Measurements from ENCODE around the gene OBI1.

OBI1 gene

GRCh38 chr13:78620936-78621470 is 38.0 kb downstream of the OBI1 start:
- Histone ChIP-seq H3K4me3 (ENCODE audit: low read length in 2 of 2) (no peak overlapping the region), H3K9ac (ENCODE audit: low read depth, low read length, poor library complexity) (no peak overlapping the region), H3K27ac (replicated peaks; ENCODE audit: low read length) (no peak overlapping the region), H2AFZ (ENCODE audit: low read length) (no peak overlapping the region), H4K91ac (ENCODE audit: low read depth, low read length, poor library complexity) (no peak overlapping the region), H2BK15ac (ENCODE audit: low read length) (no peak overlapping the region), H2BK12ac (ENCODE audit: low read length) (no peak overlapping the region), H3K79me1 (ENCODE audit: low read depth, low read length) (no peaks in the 10 kb centered on the region), H3K36me3 (replicated peaks in 1 of 2; ENCODE audit: control insufficient read depth in 2 of 2, insufficient read depth in 2 of 2, low read length in 2 of 2) (peaks cover 2 to 81% of the 10 kb centered on the region in 2 donors), H3K9me3 (replicated peaks in 1 of 2; ENCODE audit: control insufficient read depth in 2 of 2, insufficient read depth in 1 of 2, low read depth in 1 of 2, low read length in 2 of 2) (no peaks in the 10 kb centered on the region), H3K23ac (ENCODE audit: low read depth, low read length, poor library complexity) (no peak overlapping the region), H4K8ac (ENCODE audit: low read depth, low read length) (no peak overlapping the region), H3K4ac (ENCODE audit: low read length) (no peak overlapping the region), H3K18ac (ENCODE audit: low read length) (no peak overlapping the region), H3K4me2 (ENCODE audit: insufficient read depth, low read length, poor library complexity, severe bottlenecking) (no peak overlapping the region), H3K27me3 (ENCODE audit: control insufficient read depth in 3 of 3, insufficient read depth in 3 of 3, low read depth in 1 of 3, low read length in 3 of 3) (no peaks in the 10 kb centered on the region), H3K14ac (ENCODE audit: low read length) (no peak overlapping the region), H2BK5ac (ENCODE audit: low read length) (no peak overlapping the region), H3K4me1 (ENCODE audit: control insufficient read depth in 2 of 2, insufficient read depth in 1 of 2, low read depth in 1 of 2, low read length in 2 of 2) (no peaks in the 10 kb centered on the region), H2BK120ac (ENCODE audit: low read depth, low read length) (no peak overlapping the region), H2AK5ac (ENCODE audit: low read depth, low read length) (no peak overlapping the region)
- WGBS, 2 donors (ENCODE audit: extremely low coverage in 2 of 2, insufficient read length in 2 of 2, insufficient replicate concordance in 1 of 2): no CpG with 5 or more reads among the region's 2 CpGs
- DNase-seq (ENCODE audit: low spot score): no peak

DNA sequence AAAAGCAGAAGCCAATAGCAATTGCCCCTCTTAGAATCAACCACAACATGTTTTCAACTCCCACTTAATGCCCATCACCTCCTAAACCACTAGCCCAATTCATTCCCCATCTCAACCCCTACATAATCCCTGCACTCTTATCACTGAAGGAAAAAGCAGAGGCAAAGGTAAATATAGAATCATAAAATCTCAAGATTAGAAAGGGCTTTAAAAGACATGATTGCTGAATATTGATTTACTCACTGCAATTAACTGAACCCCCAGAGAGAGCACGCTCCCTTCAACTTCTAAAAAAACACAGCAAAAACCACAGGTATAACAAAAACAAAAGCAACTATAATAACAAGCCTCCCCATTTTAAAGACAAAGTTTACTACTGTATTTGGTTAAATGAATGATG is 40.5 kb downstream of the OBI1 start:
- H3K27ac ChIP-seq (replicated peaks; ENCODE audit: low read length): no peak overlapping the region
- H3K36me3 ChIP-seq (replicated peaks in 1 of 2; ENCODE audit: control insufficient read depth in 2 of 2, insufficient read depth in 2 of 2, low read length in 2 of 2): peaks cover 2 to 80% of the 10 kb centered on the region in 2 donors
- H3K4me1 ChIP-seq (ENCODE audit: control insufficient read depth in 2 of 2, insufficient read depth in 1 of 2, low read depth in 1 of 2, low read length in 2 of 2): no peaks in the 10 kb centered on the region
- H2BK15ac ChIP-seq (ENCODE audit: low read length): no peak overlapping the region
- H3K27me3 ChIP-seq (ENCODE audit: control insufficient read depth in 3 of 3, insufficient read depth in 3 of 3, low read depth in 1 of 3, low read length in 3 of 3): no peaks in the 10 kb centered on the region
- H2BK5ac ChIP-seq (ENCODE audit: low read length): no peak overlapping the region
- no peak overlapping the region for H3K9ac ChIP-seq (ENCODE audit: low read depth, low read length, poor library complexity)
- H3K23ac ChIP-seq (ENCODE audit: low read depth, low read length, poor library complexity): no peak overlapping the region
- peaks cover 2% of the 10 kb centered on the region for H3K79me1 ChIP-seq (ENCODE audit: low read depth, low read length)
- H2BK120ac ChIP-seq (ENCODE audit: low read depth, low read length): no peak overlapping the region
- no peak overlapping the region for H3K4me3 ChIP-seq (ENCODE audit: low read length in 2 of 2)
- H3K14ac ChIP-seq (ENCODE audit: low read length): no peak overlapping the region
- H4K91ac ChIP-seq (ENCODE audit: low read depth, low read length, poor library complexity): no peak overlapping the region
- H2BK12ac ChIP-seq (ENCODE audit: low read length): no peak overlapping the region
- H3K9me3 ChIP-seq (replicated peaks in 1 of 2; ENCODE audit: control insufficient read depth in 2 of 2, insufficient read depth in 1 of 2, low read depth in 1 of 2, low read length in 2 of 2): no peaks in the 10 kb centered on the region
- no peak overlapping the region for H3K4ac ChIP-seq (ENCODE audit: low read length)
- H2AK5ac ChIP-seq (ENCODE audit: low read depth, low read length): no peak overlapping the region
- H3K4me2 ChIP-seq (ENCODE audit: insufficient read depth, low read length, poor library complexity, severe bottlenecking): no peak overlapping the region
- DNase-seq (ENCODE audit: low spot score): no peak
- H2AFZ ChIP-seq (ENCODE audit: low read length): no peak overlapping the region
- WGBS, 2 donors (ENCODE audit: extremely low coverage in 2 of 2, insufficient read length in 2 of 2, insufficient replicate concordance in 1 of 2): no CpG with 5 or more reads among the region's 1 CpG
- H3K18ac ChIP-seq (ENCODE audit: low read length): no peak overlapping the region
- H4K8ac ChIP-seq (ENCODE audit: low read depth, low read length): no peak overlapping the region

- DNase-seq (ENCODE audit: low spot score): no peak
- Histone ChIP-seq H2BK120ac (ENCODE audit: low read depth, low read length) (no peak overlapping the region), H4K91ac (ENCODE audit: low read depth, low read length, poor library complexity) (no peak overlapping the region), H3K18ac (ENCODE audit: low read length) (no peak overlapping the region), H3K27ac (replicated peaks; ENCODE audit: low read length) (no peak overlapping the region), H3K4ac (ENCODE audit: low read length) (no peak overlapping the region), H3K9me3 (replicated peaks in 1 of 2; ENCODE audit: control insufficient read depth in 2 of 2, insufficient read depth in 1 of 2, low read depth in 1 of 2, low read length in 2 of 2) (peaks cover 0 to 2% of the 10 kb centered on the region in 2 donors), H3K4me1 (ENCODE audit: control insufficient read depth in 2 of 2, insufficient read depth in 1 of 2, low read depth in 1 of 2, low read length in 2 of 2) (peaks cover 10% of the 10 kb centered on the region in 2 donors), H2BK12ac (ENCODE audit: low read length) (no peak overlapping the region), H2AFZ (ENCODE audit: low read length) (no peak overlapping the region), H3K27me3 (ENCODE audit: control insufficient read depth in 3 of 3, insufficient read depth in 3 of 3, low read depth in 1 of 3, low read length in 3 of 3) (peaks cover 33 to 60% (median 48%) of the 10 kb centered on the region in 3 experiments), H3K23ac (ENCODE audit: low read depth, low read length, poor library complexity) (no peak overlapping the region), H3K79me1 (ENCODE audit: low read depth, low read length) (peaks cover 2% of the 10 kb centered on the region), H3K4me3 (ENCODE audit: low read length in 2 of 2) (no peak overlapping the region), H3K4me2 (ENCODE audit: insufficient read depth, low read length, poor library complexity, severe bottlenecking) (no peak overlapping the region), H2BK5ac (ENCODE audit: low read length) (no peak overlapping the region), H3K9ac (ENCODE audit: low read depth, low read length, poor library complexity) (no peak overlapping the region), H3K36me3 (replicated peaks in 1 of 2; ENCODE audit: control insufficient read depth in 2 of 2, insufficient read depth in 2 of 2, low read length in 2 of 2) (peaks cover 0 to 25% of the 10 kb centered on the region in 2 donors), H2AK5ac (ENCODE audit: low read depth, low read length) (no peak overlapping the region), H2BK15ac (ENCODE audit: low read length) (no peak overlapping the region), H3K14ac (ENCODE audit: low read length) (no peak overlapping the region), H4K8ac (ENCODE audit: low read depth, low read length) (no peak overlapping the region)
- WGBS, 2 donors (ENCODE audit: extremely low coverage in 2 of 2, insufficient read length in 2 of 2, insufficient replicate concordance in 1 of 2): no CpG with 5 or more reads among the region's 3 CpGs
These were observed 47.9 kb downstream of the OBI1 start for GRCh38 chr13:78611040-78611439.

DNA sequence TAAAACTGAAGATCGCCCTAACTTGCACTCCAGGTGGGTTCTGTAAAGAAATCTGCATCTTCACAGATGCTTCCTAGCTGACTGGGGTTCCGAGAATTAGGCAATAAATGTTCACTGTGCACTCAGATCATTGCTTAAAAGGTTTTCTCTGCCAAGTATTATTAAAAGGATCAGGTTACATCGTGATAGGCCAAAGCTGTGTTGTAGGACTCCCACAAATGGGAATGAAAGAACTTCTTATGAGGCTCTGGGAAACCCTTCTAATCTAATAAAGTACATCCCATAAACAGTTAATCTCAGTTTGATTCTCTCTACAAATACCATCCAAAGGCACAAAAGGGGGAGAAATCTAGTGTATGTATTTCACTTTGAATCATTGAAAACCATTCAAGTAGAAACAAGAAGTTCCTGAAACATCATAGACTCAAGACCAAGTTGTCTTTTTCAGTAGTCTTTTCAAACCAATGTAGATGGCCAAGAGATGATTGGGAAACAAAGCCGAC is 48.5 kb downstream of the OBI1 start:
- Histone ChIP-seq H3K14ac (ENCODE audit: low read length) (no peak overlapping the region), H2AFZ (ENCODE audit: low read length) (no peak overlapping the region), H4K8ac (ENCODE audit: low read depth, low read length) (no peak overlapping the region), H2BK15ac (ENCODE audit: low read length) (no peak overlapping the region), H2BK5ac (ENCODE audit: low read length) (no peak overlapping the region), H3K27me3 (ENCODE audit: control insufficient read depth in 3 of 3, insufficient read depth in 3 of 3, low read depth in 1 of 3, low read length in 3 of 3) (peaks cover 39 to 66% (median 54%) of the 10 kb centered on the region in 3 experiments), H2BK12ac (ENCODE audit: low read length) (no peak overlapping the region), H3K4me1 (ENCODE audit: control insufficient read depth in 2 of 2, insufficient read depth in 1 of 2, low read depth in 1 of 2, low read length in 2 of 2) (peaks cover 10% of the 10 kb centered on the region in 2 donors), H4K91ac (ENCODE audit: low read depth, low read length, poor library complexity) (no peak overlapping the region), H3K9ac (ENCODE audit: low read depth, low read length, poor library complexity) (no peak overlapping the region), H3K4me2 (ENCODE audit: insufficient read depth, low read length, poor library complexity, severe bottlenecking) (no peak overlapping the region), H3K4ac (ENCODE audit: low read length) (no peak overlapping the region), H3K27ac (replicated peaks; ENCODE audit: low read length) (no peak overlapping the region), H3K79me1 (ENCODE audit: low read depth, low read length) (peaks cover 2% of the 10 kb centered on the region), H2BK120ac (ENCODE audit: low read depth, low read length) (no peak overlapping the region), H3K18ac (ENCODE audit: low read length) (no peak overlapping the region), H3K36me3 (replicated peaks in 1 of 2; ENCODE audit: control insufficient read depth in 2 of 2, insufficient read depth in 2 of 2, low read length in 2 of 2) (peaks cover 0 to 19% of the 10 kb centered on the region in 2 donors), H3K23ac (ENCODE audit: low read depth, low read length, poor library complexity) (no peak overlapping the region), H3K4me3 (ENCODE audit: low read length in 2 of 2) (no peak overlapping the region), H3K9me3 (replicated peaks in 1 of 2; ENCODE audit: control insufficient read depth in 2 of 2, insufficient read depth in 1 of 2, low read depth in 1 of 2, low read length in 2 of 2) (peaks cover 0 to 4% of the 10 kb centered on the region in 2 donors), H2AK5ac (ENCODE audit: low read depth, low read length) (no peak overlapping the region)
- no peak for DNase-seq (ENCODE audit: low spot score)
- WGBS, 2 donors (ENCODE audit: extremely low coverage in 2 of 2, insufficient read length in 2 of 2, insufficient replicate concordance in 1 of 2): no CpG with 5 or more reads among the region's 4 CpGs

All from neuronal stem cell (in vitro differentiated cells).